Measurements from ENCODE around the gene ARAP1.

DNA sequence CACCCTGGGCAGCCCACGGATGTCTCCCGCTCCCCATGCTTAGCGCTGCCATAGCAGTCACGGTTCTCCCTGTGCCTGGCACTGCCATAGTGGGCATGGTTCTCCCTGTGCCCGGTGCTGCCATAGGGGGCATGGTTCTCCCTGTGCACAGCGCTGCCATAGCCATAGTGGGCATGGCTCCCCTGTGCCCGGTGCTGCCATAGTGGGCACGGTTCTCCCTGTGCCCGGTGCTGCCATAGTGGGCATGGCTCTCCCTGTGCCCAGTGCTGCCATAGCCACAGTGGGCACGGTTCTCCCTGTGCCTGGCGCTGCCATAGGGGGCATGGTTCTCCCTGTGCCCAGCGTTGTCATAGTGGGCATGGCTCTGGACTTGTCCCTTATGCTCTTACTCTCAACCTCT is 19.9 kb upstream of the ARAP1 start:
- TF ChIP-seq CTCF (conservative IDR thresholded peaks at IDR 0.05 in 1 of 2, IDR thresholded peaks at IDR 0.05 in 1 of 2; ENCODE audit: low read depth in 1 of 2, low read length in 2 of 2) (no peak), EZH2 (IDR thresholded peaks at IDR 0.05; ENCODE audit: low read length, missing control alignments) (no peak)
